Left lobe of liver (tissue), 2 donors: ENCODE measurements around the gene MKNK1. TPM values are rescaled to one million over a fixed set of nuclear protein-coding genes. Genes with fewer than 3 reads are reported as not detected.
A peak's percentile ranks its signal among the peaks of the same experiment; 100 is the strongest.
"Not testable (repeated sequence)": the region's sequence is repeated elsewhere in the genome, so short reads cannot be mapped to it uniquely, and the experiment has no call there.

Experiments
- ATAC-seq: fragments of 200-7000 bp; cut with Tn5 transposase; one replicate; pipeline ENCODE4 v1.9.1; 2020; ENCODE audit warnings: mild to moderate bottlenecking, moderate library complexity
- DNase-seq: peaks from one replicate; pipeline ENCODE4 v3.0.0-alpha.2; 2020; ENCODE audit warnings: low spot score
- total RNA-seq: library from RNA; stranded (reverse); gene quantifications from one replicate; pipeline ENCODE4 v1.2.1, GENCODE V29; 2021
- donor health status: DM: no; HTN: no; CAD: no; lungs with moderate emphysema.
- donor health status: DM: no; HTN: yes; CAD: no.

The MKNK1 gene
- total RNA-seq = 18.9 TPM

DNA sequence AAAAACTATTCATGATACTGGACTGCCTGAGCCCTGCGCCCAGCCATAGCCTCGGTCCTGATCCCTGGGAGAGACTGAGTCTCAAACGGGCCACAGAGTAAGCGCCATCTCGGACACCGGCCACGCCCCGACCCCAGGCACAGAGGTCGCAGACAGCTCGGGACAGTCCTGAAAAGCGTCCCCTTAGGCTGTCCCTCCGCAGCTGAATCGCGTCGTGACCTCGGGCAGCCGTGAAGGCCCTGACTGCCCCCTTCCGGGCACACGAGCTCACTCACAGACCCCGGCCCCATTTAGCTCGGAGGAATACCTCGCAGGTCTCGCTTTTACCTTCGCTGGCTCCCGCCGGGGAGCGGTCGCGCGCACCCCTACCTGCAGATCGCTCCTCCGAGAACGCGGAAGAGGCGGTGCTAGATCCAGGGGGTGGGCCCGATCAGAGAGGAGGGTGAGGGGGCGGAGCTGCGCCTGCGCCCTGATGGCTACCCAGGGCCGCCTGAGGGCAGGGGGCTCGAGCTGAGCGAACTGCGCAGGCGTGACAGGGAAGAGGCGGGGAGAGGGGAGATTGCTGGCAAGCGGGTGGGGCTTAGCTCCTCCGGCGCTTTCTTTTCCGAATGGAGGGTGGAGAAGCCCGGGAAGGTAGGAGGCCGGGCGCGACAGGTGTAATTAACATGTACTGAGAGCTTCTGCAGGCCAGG lies at the start of gene MKNK1:
MKNK1 (minus strand) TSS at position 411 of the 692 bp plus-strand sequence. CDS start 20,941 bp downstream, outside the sequence.
- ATAC-seq (peak; percentile 98), DNase-seq (peak; percentile 99)

DNA sequence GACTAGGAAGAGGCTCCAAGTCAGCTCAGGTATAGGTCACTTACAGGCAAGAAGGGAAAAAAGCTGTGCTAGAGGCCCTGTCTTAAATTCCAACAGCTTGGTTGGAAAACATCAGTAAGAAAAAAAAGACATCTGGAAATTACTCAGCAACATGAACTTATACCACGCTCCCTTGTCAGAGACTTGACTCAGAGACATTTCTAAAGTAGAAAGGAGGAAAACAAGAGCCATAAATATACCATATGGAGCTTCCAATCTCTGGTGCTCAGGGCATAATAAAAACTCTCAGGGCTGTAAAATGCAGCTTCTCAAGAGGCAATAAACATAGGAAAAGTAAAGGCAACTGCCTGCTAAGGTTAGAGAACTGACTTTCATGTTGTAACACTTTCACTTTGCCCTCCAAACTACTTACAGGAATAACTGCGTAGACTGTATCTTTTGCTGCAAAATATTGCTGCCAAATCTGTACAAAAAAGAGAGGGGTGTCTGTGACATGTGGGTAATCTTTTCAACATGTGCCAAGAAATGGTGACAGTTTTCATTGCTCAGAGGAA lies 49.4 kb upstream of the MKNK1 start:
- ATAC-seq (no peak), DNase-seq (no peak)

DNA sequence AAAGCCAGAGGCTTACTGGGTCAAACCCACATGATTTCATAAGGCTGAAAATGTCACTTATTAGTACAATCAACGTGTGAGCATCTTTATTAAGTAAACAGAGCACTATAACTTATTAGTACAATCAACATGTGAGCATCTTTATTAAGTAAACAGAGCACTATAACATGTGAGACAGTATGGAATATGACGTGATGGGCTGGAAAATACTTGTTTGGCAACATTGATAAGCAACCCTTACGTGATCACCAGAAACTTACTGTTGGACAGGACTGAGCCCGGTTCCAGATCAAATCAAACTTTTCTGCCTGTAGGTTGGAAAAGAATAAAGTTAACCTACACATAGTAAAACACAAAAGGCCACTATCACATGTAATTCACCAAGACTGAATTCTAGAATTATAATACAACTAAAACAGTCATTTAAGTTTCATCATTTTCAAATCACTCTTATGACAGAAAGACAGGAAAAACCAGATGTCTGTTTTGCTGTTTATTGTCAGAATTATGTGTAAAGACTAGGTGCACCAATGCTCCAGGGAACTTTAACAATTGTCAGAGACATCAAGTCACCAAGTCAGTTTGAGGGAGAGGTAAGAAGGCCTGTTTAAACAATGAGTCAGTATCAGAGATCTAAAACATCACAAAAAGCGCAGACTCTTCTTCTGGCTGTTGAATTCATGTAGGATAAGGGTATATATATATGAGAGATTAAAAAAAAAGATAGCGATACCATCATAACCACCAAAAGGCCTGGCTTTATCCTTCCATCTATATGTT lies 48.4 kb upstream of the MKNK1 start:
- ATAC-seq (no peak), DNase-seq (no peak)

- not testable (repeated sequence) for ATAC-seq, DNase-seq
Observed at GRCh38 chr1:46651152-46651551, 47.1 kb upstream of the MKNK1 start.

- DNase-seq (no peak), ATAC-seq (no peak)
Observed at GRCh38 chr1:46650491-46650890, 46.4 kb upstream of the MKNK1 start.

- no peak for DNase-seq
- no peak for ATAC-seq
Observed at GRCh38 chr1:46649764-46650163, 45.7 kb upstream of the MKNK1 start.

DNA sequence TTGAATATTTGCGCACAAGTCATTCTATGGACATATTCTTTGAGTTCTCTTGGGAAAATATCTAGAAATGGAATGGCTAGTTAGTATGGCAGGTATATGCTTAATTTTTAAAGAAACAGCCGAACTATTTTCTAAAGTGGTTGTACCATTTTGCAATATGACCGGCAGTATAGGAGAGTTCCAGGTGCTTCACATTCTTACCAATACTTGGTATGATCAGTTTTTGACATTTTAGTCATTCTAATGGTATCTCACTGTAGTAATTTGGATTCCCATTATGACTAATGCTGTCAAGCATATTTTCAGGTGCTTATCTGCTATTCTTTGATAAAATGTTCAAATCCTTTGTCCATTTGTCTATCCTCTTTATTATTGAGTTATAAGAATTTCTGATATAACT lies 43.5 kb upstream of the MKNK1 start:
- DNase-seq = no peak

GRCh38 chr1:46646844-46647243 lies 42.8 kb upstream of the MKNK1 start:
- no peak for ATAC-seq
- DNase-seq = no peak

More for the DNA sequence above, 43.5 kb upstream of the MKNK1 start:
- ATAC-seq = no peak

DNA sequence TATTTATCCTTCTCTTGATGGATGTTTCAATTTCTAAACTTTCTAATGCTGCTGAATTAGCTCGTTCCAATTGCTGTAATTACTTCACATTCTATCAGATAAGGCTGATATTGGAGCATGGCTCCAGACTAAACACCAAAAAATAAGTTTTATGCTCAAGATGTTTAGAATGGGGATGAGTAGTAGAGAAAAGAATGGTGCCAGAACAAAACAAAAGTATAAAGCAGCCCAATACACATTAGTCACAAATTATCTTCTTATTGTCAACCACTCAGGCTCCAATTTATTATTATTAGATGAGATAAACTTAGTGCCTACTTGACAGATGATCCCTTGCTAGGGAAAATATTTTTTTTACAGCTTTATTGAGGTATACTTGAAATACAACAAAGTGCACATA lies 42.3 kb upstream of the MKNK1 start:
- DNase-seq = no peak
- ATAC-seq = no peak

- DNase-seq (no peak), ATAC-seq (no peak)
Observed at GRCh38 chr1:46645815-46646214, 41.7 kb upstream of the MKNK1 start.

GRCh38 chr1:46643368-46643775 lies 39.3 kb upstream of the MKNK1 start:
- no peak for DNase-seq
- peak; percentile 82 for ATAC-seq

GRCh38 chr1:46642115-46642680 lies 38.1 kb upstream of the MKNK1 start:
- DNase-seq = no peak

DNA sequence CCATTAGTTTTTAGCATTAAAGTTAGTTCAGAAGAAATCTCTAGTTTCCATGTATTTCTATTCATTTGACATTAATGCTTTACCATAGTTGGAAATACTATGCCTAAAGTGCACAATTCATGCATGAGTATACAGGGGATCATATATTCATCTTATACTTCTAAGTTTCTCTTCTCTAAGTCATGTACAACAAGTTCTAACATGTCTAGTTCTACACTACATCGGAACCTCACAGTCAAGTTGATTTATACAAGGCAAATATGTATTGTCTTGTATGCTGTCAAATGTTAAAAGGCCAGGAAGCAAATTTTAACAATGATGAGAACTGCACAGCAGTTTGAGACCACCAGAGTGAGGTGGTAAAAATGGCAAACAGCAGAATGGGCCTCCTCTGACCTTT lies 35.5 kb upstream of the MKNK1 start:
- ATAC-seq (no peak), DNase-seq (no peak)

More at GRCh38 chr1:46642115-46642680, 38.1 kb upstream of the MKNK1 start:
- no peak for ATAC-seq

GRCh38 chr1:46638921-46639320 lies 34.9 kb upstream of the MKNK1 start:
- no peak for DNase-seq
- no peak for ATAC-seq

DNA sequence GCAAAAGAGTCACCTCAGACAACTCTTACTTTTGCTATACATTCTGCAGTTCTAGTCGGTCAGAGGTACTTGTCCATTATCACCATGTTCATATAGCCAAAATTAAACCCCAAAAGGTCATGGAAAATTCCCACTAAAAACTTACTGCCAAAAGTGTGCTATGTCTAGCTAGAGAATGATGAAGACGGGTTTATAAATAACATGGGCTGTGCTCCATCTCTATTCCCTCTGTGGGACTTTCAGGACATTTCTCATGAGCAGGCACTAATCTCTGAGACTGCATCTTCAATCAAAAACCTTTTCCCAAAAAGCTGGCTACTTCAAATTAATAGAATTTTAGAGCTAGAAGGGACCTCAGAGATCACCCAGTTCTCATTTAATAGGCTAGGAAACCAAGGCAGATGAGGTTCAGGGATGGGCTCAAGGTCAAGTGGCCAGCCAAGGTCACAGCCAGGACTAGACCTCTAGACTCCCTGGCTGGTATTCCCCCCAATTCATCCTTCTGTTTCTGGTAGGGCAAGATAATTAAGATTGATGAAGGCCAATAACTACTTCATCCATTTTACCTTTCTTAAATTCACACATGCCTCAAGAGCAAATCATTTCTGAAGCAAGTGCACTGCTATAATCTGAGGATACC lies 33.5 kb upstream of the MKNK1 start:
- ATAC-seq (no peak), DNase-seq (no peak)

DNA sequence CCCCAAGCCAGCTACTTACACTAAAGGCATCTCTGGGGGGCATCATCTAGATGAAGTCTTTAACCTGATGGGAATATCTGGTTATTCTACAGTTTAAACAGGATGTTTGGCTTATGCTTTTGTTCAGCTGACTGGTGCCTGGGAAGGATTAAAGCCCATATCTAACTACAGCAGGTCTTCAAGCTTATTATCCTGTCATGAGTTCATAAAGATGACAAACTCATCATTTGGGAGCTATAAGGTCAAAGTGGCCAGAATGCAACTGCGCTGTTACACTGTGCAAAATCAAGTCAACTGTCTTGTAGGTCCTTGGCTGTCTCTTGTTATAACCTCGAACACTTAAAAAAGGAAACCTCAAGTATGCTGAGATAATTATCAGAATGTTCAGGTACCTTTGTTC lies 31.1 kb upstream of the MKNK1 start:
- no peak for ATAC-seq

DNA sequence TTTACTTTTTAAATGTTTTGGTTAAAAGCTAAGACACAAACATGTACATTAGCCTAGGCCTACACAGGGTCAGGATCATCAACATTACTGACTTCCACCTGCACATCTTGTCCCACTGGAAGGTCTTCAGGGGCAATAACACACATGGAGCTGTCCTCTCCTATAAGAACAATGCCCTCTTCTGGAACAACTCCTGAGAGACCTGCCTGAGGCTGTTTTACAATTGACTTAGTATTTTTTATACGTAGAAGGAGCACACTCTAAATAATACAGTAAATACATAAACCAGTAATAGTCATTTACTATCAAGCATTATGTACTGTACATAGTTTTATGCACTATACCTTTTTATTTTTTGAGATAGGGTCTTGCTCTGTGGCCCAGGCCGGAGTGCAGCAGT lies 26.7 kb upstream of the MKNK1 start:
- ATAC-seq = no peak

More for the DNA sequence above, 31.1 kb upstream of the MKNK1 start:
- no peak for DNase-seq

GRCh38 chr1:46623743-46624644 lies 19.9 kb upstream of the MKNK1 start:
- ATAC-seq (no peak), DNase-seq (no peak)

More for the DNA sequence above, 26.7 kb upstream of the MKNK1 start:
- no peak for DNase-seq

DNA sequence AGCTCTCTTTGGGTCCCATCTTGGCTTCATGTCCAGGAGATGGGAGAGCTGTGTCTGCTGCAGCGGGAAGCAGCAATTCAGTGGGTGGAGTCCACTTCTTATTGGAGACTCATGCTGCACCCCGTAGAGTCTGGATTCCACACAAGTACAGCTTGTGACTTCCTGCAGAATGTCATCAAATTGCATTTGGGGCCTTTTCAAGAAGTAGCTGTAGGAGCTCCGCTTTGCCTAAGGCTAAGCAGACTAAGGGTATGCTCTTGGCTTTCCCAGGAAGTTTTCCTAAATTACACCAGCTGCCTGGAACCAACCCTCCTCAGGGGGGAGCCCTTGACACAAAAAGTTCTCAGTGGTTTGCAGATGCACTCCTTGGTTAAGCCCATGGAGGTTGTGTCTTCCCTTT lies 18.3 kb upstream of the MKNK1 start:
- ATAC-seq (peak; percentile 87), DNase-seq (no peak)

GRCh38 chr1:46621930-46622329 lies 17.9 kb upstream of the MKNK1 start:
- no peak for DNase-seq
- ATAC-seq = no peak
